ENCODE results near the gene CLBA1.

GRCh38 chr14:104956290-104956890, 29.2 kb upstream of the CLBA1 start:
- TF ChIP-seq POLR2A (IDR thresholded peaks at IDR 0.05; ENCODE audit: borderline replicate concordance, extremely low read depth, insufficient read depth, insufficient read length): no peak
- no peak for TF ChIP-seq CTCF (IDR thresholded peaks at IDR 0.05 in 2 of 3, conservative IDR thresholded peaks at IDR 0.05 in 1 of 3; ENCODE audit: borderline replicate concordance in 1 of 3, insufficient read depth in 1 of 3, low read depth in 2 of 3, low read length in 2 of 3)
- TF ChIP-seq SP1 (IDR thresholded peaks at IDR 0.05; ENCODE audit: low read depth): no peak
- no peak for TF ChIP-seq CEBPB (IDR thresholded peaks at IDR 0.05; ENCODE audit: low read depth)
- TF ChIP-seq, protein P1, sequence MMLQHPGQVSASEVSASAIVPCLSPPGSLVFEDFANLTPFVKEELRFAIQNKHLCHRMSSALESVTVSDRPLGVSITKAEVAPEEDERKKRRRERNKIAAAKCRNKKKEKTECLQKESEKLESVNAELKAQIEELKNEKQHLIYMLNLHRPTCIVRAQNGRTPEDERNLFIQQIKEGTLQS (IDR thresholded peaks at IDR 0.05): no peak
- TF ChIP-seq EZH2 (IDR thresholded peaks at IDR 0.05): no peak
- TF ChIP-seq REST (IDR thresholded peaks at IDR 0.05; ENCODE audit: low read depth): no peak
- TF ChIP-seq EZH2phosphoT487 (IDR thresholded peaks at IDR 0.05; ENCODE audit: borderline replicate concordance): no peak
- TF ChIP-seq, protein P2, sequence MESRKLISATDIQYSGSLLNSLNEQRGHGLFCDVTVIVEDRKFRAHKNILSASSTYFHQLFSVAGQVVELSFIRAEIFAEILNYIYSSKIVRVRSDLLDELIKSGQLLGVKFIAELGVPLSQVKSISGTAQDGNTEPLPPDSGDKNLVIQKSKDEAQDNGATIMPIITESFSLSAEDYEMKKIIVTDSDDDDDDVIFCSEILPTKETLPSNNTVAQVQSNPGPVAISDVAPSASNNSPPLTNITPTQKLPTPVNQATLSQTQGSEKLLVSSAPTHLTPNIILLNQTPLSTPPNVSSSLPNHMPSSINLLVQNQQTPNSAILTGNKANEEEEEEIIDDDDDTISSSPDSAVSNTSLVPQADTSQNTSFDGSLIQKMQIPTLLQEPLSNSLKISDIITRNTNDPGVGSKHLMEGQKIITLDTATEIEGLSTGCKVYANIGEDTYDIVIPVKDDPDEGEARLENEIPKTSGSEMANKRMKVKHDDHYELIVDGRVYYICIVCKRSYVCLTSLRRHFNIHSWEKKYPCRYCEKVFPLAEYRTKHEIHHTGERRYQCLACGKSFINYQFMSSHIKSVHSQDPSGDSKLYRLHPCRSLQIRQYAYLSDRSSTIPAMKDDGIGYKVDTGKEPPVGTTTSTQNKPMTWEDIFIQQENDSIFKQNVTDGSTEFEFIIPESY (IDR thresholded peaks at IDR 0.05; ENCODE audit: extremely low read depth, insufficient replicate concordance, low read length): no peak
- TF ChIP-seq ZFX (IDR thresholded peaks at IDR 0.05): no peak

Measured in HCT116 (cell line).